Measurements from ENCODE around the gene CNR1. TPM values are rescaled to one million over a fixed set of nuclear protein-coding genes. Genes with fewer than 3 reads are reported as not detected.

The CNR1 gene
- total RNA-seq, 1 experiment from 2014 or later = not detected

GRCh38 chr6:88171312-88171711 lies 5.2 kb upstream of the CNR1 start:
- CTCF ChIA-PET = no interaction called here
- Histone ChIP-seq H3K27me3 (replicated peaks; ENCODE audit: insufficient read depth, low read depth, low read length, poor library complexity) (peaks cover 51% of the 10 kb centered on the region), H3K27ac (ENCODE audit: low read depth, low read length, poor library complexity, severe bottlenecking) (no peak overlapping the region), H3K4me1 (ENCODE audit: insufficient read depth, low read length, poor library complexity, severe bottlenecking) (peaks cover 4% of the 10 kb centered on the region), H3K9me3 (ENCODE audit: low read depth, low read length, poor library complexity, severe bottlenecking) (no peaks in the 10 kb centered on the region), H3K4me3 (ENCODE audit: low read depth, low read length, poor library complexity, severe bottlenecking) (no peak overlapping the region), H3K36me3 (ENCODE audit: insufficient read depth, low read length, poor library complexity, severe bottlenecking) (no peaks in the 10 kb centered on the region)
- no TSS peak for BruUV-seq (replicated peaks)
- POLR2A ChIA-PET (ENCODE audit: low non-redundant PET) = no interaction called here
- intact Hi-C loops (cut with micrococcal nuclease; ENCODE audit: unreplicated experiment) = no loop called here
- TF ChIP-seq EZH2 (IDR thresholded peaks at IDR 0.05; ENCODE audit: borderline replicate concordance, low read depth, low read length, poor library complexity, severe bottlenecking) (no peak), CTCF (conservative IDR thresholded peaks at IDR 0.05; ENCODE audit: low read depth, low read length) (no peak)
- DNase-seq (ENCODE audit: low spot score) = no peak

GRCh38 chr6:88168362-88168761 lies 2.2 kb upstream of the CNR1 start:
- Histone ChIP-seq H3K4me3 (ENCODE audit: low read depth, low read length, poor library complexity, severe bottlenecking) (no peak overlapping the region), H3K4me1 (ENCODE audit: insufficient read depth, low read length, poor library complexity, severe bottlenecking) (peaks cover 9% of the 10 kb centered on the region), H3K9me3 (ENCODE audit: low read depth, low read length, poor library complexity, severe bottlenecking) (no peaks in the 10 kb centered on the region), H3K27me3 (replicated peaks; ENCODE audit: insufficient read depth, low read depth, low read length, poor library complexity) (peaks cover 75% of the 10 kb centered on the region), H3K27ac (ENCODE audit: low read depth, low read length, poor library complexity, severe bottlenecking) (no peak overlapping the region), H3K36me3 (ENCODE audit: insufficient read depth, low read length, poor library complexity, severe bottlenecking) (no peaks in the 10 kb centered on the region)
- DNase-seq (ENCODE audit: low spot score) = no peak
- POLR2A ChIA-PET (ENCODE audit: low non-redundant PET) = no interaction called here
- CTCF ChIA-PET = no interaction called here
- TF ChIP-seq CTCF (conservative IDR thresholded peaks at IDR 0.05; ENCODE audit: low read depth, low read length) (no peak), EZH2 (IDR thresholded peaks at IDR 0.05; ENCODE audit: borderline replicate concordance, low read depth, low read length, poor library complexity, severe bottlenecking) (no peak)
- no TSS peak for BruUV-seq (replicated peaks)
- intact Hi-C loops (cut with micrococcal nuclease; ENCODE audit: unreplicated experiment) = no loop called here

GRCh38 chr6:88167352-88167937 lies 1.3 kb upstream of the CNR1 start:
- intact Hi-C loops (cut with micrococcal nuclease; ENCODE audit: unreplicated experiment) = no loop called here
- peaks cover 83% of the 10 kb centered on the region for H3K27me3 ChIP-seq (replicated peaks; ENCODE audit: insufficient read depth, low read depth, low read length, poor library complexity)
- no TSS peak for BruUV-seq (replicated peaks)
- TF ChIP-seq EZH2 (IDR thresholded peaks at IDR 0.05; ENCODE audit: borderline replicate concordance, low read depth, low read length, poor library complexity, severe bottlenecking) (peak; percentile 89), CTCF (conservative IDR thresholded peaks at IDR 0.05; ENCODE audit: low read depth, low read length) (no peak)
- peak overlapping the region; percentile 37 for H3K4me3 ChIP-seq (ENCODE audit: low read depth, low read length, poor library complexity, severe bottlenecking)
- H3K4me1 ChIP-seq (ENCODE audit: insufficient read depth, low read length, poor library complexity, severe bottlenecking) = peaks cover 9% of the 10 kb centered on the region
- H3K36me3 ChIP-seq (ENCODE audit: insufficient read depth, low read length, poor library complexity, severe bottlenecking) = no peaks in the 10 kb centered on the region
- H3K27ac ChIP-seq (ENCODE audit: low read depth, low read length, poor library complexity, severe bottlenecking) = no peak overlapping the region
- DNase-seq (ENCODE audit: low spot score) = no peak
- H3K9me3 ChIP-seq (ENCODE audit: low read depth, low read length, poor library complexity, severe bottlenecking) = no peaks in the 10 kb centered on the region
- ChIA-PET POLR2A (ENCODE audit: low non-redundant PET) (no interaction called here), CTCF (no interaction called here)

All from A673 (cell line).